Immature natural killer cell (primary cell): ENCODE data around the gene CAPZA1. TPM values are rescaled to one million over a fixed set of nuclear protein-coding genes. Genes with fewer than 3 reads are reported as not detected.
A peak's percentile ranks its signal among the peaks of the same experiment; 100 is the strongest.
"Not testable (repeated sequence)": the region's sequence is repeated elsewhere in the genome, so short reads cannot be mapped to it uniquely, and the experiment has no call there.

Experiments used
- DNase-seq, 3 donors: peaks; one replicate each; pipeline ENCODE4 v3.0.0; 2022; ENCODE audit warnings: mixed read lengths in 1 of 3
- H3K27ac Mint-ChIP-seq, 6 donors: one replicate each; pipeline ENCODE4 v1.8.0; 2020; ENCODE audit warnings: mixed read lengths in 6 of 6, mild to moderate bottlenecking in 5 of 6, inconsistent platforms in 4 of 6, moderate library complexity in 3 of 6
- H3K27me3 Mint-ChIP-seq, 3 donors: one replicate each; pipeline ENCODE4 v1.8.0; 2020 to 2021; ENCODE audit warnings: low read depth in 3 of 3, mild to moderate bottlenecking in 3 of 3, mixed read lengths in 3 of 3, moderate library complexity in 3 of 3, inconsistent platforms in 1 of 3
- H3K36me3 Mint-ChIP-seq, 3 donors: one replicate each; pipeline ENCODE4 v1.8.0; 2020; ENCODE audit warnings: mixed read lengths in 3 of 3, inconsistent platforms in 2 of 3, mild to moderate bottlenecking in 2 of 3
- H3K4me1 Mint-ChIP-seq, 2 donors: one replicate each; pipeline ENCODE4 v1.8.0; 2020; ENCODE audit warnings: inconsistent platforms in 2 of 2, mild to moderate bottlenecking in 2 of 2, mixed read lengths in 2 of 2, moderate library complexity in 1 of 2
- H3K4me3 Mint-ChIP-seq, 5 donors: one replicate each; pipeline ENCODE4 v1.8.0; 2020; ENCODE audit warnings: mild to moderate bottlenecking in 5 of 5, mixed read lengths in 5 of 5, inconsistent platforms in 3 of 5, moderate library complexity in 3 of 5
- H3K9me3 Mint-ChIP-seq, 6 donors: one replicate each; pipeline ENCODE4 v1.8.0; 2020; ENCODE audit warnings: mild to moderate bottlenecking in 6 of 6, mixed read lengths in 6 of 6, inconsistent platforms in 4 of 6, moderate library complexity in 3 of 6
- polyA plus RNA-seq, 3 donors: library from polyadenylated mRNA; unstranded; fragments of 300-500 nt; fragmentation: Illumina TruSeq; gene quantifications; one replicate each; pipeline ENCODE4 v1.2.3, GENCODE V29; 2021

The CAPZA1 gene
- polyA plus RNA-seq, 3 donors from 2014 or later: 199 to 264 (median 207) TPM

- H3K4me3 Mint-ChIP-seq: peak overlapping the region in 4 of 5 donors; percentile 22 to 48 (median 36)
- peaks cover 61 to 73% of the 10 kb centered on the region in 2 donors for H3K4me1 Mint-ChIP-seq
- no peak for DNase-seq
- H3K36me3 Mint-ChIP-seq: no peaks in the 10 kb centered on the region
- H3K9me3 Mint-ChIP-seq: no peaks in the 10 kb centered on the region
- H3K27me3 Mint-ChIP-seq: no peaks in the 10 kb centered on the region
- H3K27ac Mint-ChIP-seq: peak overlapping the region; percentile 38 to 86 (median 80)
Observed at GRCh38 chr1:112636597-112637253, 17.1 kb downstream of the CAPZA1 start.

- Mint-ChIP-seq H3K4me3 (peak overlapping the region in 3 of 5 donors; percentile 22 to 29 (median 27)), H3K9me3 (no peaks in the 10 kb centered on the region), H3K36me3 (no peaks in the 10 kb centered on the region), H3K4me1 (peaks cover 61 to 73% of the 10 kb centered on the region in 2 donors), H3K27me3 (no peaks in the 10 kb centered on the region), H3K27ac (peak overlapping the region; percentile 38 to 86 (median 82))
- no peak for DNase-seq
Observed at GRCh38 chr1:112637254-112638109, 17.9 kb downstream of the CAPZA1 start.

GRCh38 chr1:112638110-112638428 is 18.4 kb downstream of the CAPZA1 start:
- H3K9me3 Mint-ChIP-seq: no peaks in the 10 kb centered on the region
- peak overlapping the region in 1 of 5 donors; percentile 27 for H3K4me3 Mint-ChIP-seq
- H3K4me1 Mint-ChIP-seq: peaks cover 56 to 73% of the 10 kb centered on the region in 2 donors
- no peaks in the 10 kb centered on the region for H3K27me3 Mint-ChIP-seq
- DNase-seq: no peak
- no peaks in the 10 kb centered on the region for H3K36me3 Mint-ChIP-seq
- peak overlapping the region; percentile 34 to 82 (median 58) for H3K27ac Mint-ChIP-seq

GRCh38 chr1:112640437-112640836 is 20.8 kb downstream of the CAPZA1 start:
- DNase-seq, H3K9me3 Mint-ChIP-seq, H3K27me3 Mint-ChIP-seq, H3K36me3 Mint-ChIP-seq, H3K4me3 Mint-ChIP-seq: not testable (repeated sequence)
- peaks cover 51 to 69% of the 10 kb centered on the region in 2 donors for H3K4me1 Mint-ChIP-seq
- peak overlapping the region in 2 of 6 donors; percentile 19 to 66 for H3K27ac Mint-ChIP-seq

- peak overlapping the region in 5 of 6 donors; percentile 3 to 55 (median 36) for H3K27ac Mint-ChIP-seq
- H3K4me3 Mint-ChIP-seq: no peak overlapping the region
- H3K27me3 Mint-ChIP-seq: peaks cover 0 to 3% (median 0%) of the 10 kb centered on the region in 3 donors
- peaks cover 38 to 65% of the 10 kb centered on the region in 2 donors for H3K4me1 Mint-ChIP-seq
- DNase-seq: no peak
- no peaks in the 10 kb centered on the region for H3K9me3 Mint-ChIP-seq
- H3K36me3 Mint-ChIP-seq: peaks cover 0 to 13% (median 4%) of the 10 kb centered on the region in 3 donors
Observed at GRCh38 chr1:112643080-112643479, 23.4 kb downstream of the CAPZA1 start.

- H3K4me1 Mint-ChIP-seq: peaks cover 38 to 81% of the 10 kb centered on the region in 2 donors
- no peak overlapping the region for H3K4me3 Mint-ChIP-seq
- no peaks in the 10 kb centered on the region for H3K9me3 Mint-ChIP-seq
- no peak for DNase-seq
- H3K27ac Mint-ChIP-seq: peak overlapping the region in 2 of 6 donors; percentile 35 to 65
- peaks cover 10 to 35% (median 13%) of the 10 kb centered on the region in 3 donors for H3K36me3 Mint-ChIP-seq
- H3K27me3 Mint-ChIP-seq: peaks cover 0 to 3% (median 0%) of the 10 kb centered on the region in 3 donors
Observed at GRCh38 chr1:112646225-112646624, 26.6 kb downstream of the CAPZA1 start.

- no peak for DNase-seq
- H3K36me3 Mint-ChIP-seq: peaks cover 19 to 33% (median 20%) of the 10 kb centered on the region in 3 donors
- H3K4me1 Mint-ChIP-seq: peaks cover 7 to 51% of the 10 kb centered on the region in 2 donors
- peak overlapping the region; percentile 1 to 19 (median 2) for H3K27ac Mint-ChIP-seq
- H3K27me3 Mint-ChIP-seq: peaks cover 0 to 2% (median 0%) of the 10 kb centered on the region in 3 donors
- H3K9me3 Mint-ChIP-seq: no peaks in the 10 kb centered on the region
- no peak overlapping the region for H3K4me3 Mint-ChIP-seq
Observed at GRCh38 chr1:112651205-112651604, 31.6 kb downstream of the CAPZA1 start.

GRCh38 chr1:112665857-112666256 is 46.2 kb downstream of the CAPZA1 start:
- Mint-ChIP-seq H3K4me3 (no peak overlapping the region), H3K27me3 (peaks cover 0 to 2% (median 2%) of the 10 kb centered on the region in 3 donors), H3K4me1 (peaks cover 17 to 22% of the 10 kb centered on the region in 2 donors), H3K36me3 (peaks cover 20 to 42% (median 35%) of the 10 kb centered on the region in 3 donors), H3K27ac (peak overlapping the region in 4 of 6 donors; percentile 8 to 36 (median 18)), H3K9me3 (no peaks in the 10 kb centered on the region)
- DNase-seq: no peak

- Mint-ChIP-seq H3K4me1 (peaks cover 16 to 22% of the 10 kb centered on the region in 2 donors), H3K27ac (peak overlapping the region; percentile 37 to 95 (median 76)), H3K27me3 (peaks cover 0 to 2% (median 0%) of the 10 kb centered on the region in 3 donors), H3K36me3 (peaks cover 13 to 41% (median 36%) of the 10 kb centered on the region in 3 donors), H3K4me3 (no peak overlapping the region), H3K9me3 (no peaks in the 10 kb centered on the region)
- no peak for DNase-seq
Observed at GRCh38 chr1:112666946-112667345, 47.3 kb downstream of the CAPZA1 start.

- Mint-ChIP-seq H3K27ac (peak overlapping the region; percentile 2 to 92 (median 53)), H3K4me3 (no peak overlapping the region), H3K9me3 (no peaks in the 10 kb centered on the region)
Observed at GRCh38 chr1:112672009-112672408, 52.4 kb downstream of the CAPZA1 start.

GRCh38 chr1:112672842-112673241 is 53.2 kb downstream of the CAPZA1 start:
- H3K36me3 Mint-ChIP-seq: peaks cover 3 to 20% (median 19%) of the 10 kb centered on the region in 3 donors
- peaks cover 0 to 7% (median 5%) of the 10 kb centered on the region in 3 donors for H3K27me3 Mint-ChIP-seq
- peak overlapping the region; percentile 4 to 99 (median 63) for H3K4me3 Mint-ChIP-seq
- peaks cover 44 to 63% of the 10 kb centered on the region in 2 donors for H3K4me1 Mint-ChIP-seq
- DNase-seq: no peak
- H3K27ac Mint-ChIP-seq: peak overlapping the region; percentile 53 to 96 (median 87)
- no peaks in the 10 kb centered on the region for H3K9me3 Mint-ChIP-seq

More at GRCh38 chr1:112672009-112672408, 52.4 kb downstream of the CAPZA1 start:
- no peak for DNase-seq
- Mint-ChIP-seq H3K36me3 (peaks cover 3 to 24% (median 22%) of the 10 kb centered on the region in 3 donors), H3K4me1 (peaks cover 41 to 57% of the 10 kb centered on the region in 2 donors), H3K27me3 (peaks cover 0 to 7% (median 5%) of the 10 kb centered on the region in 3 donors)

GRCh38 chr1:112673592-112674439 is 54.2 kb downstream of the CAPZA1 start:
- H3K4me1 Mint-ChIP-seq: peaks cover 45 to 63% of the 10 kb centered on the region in 2 donors
- no peaks in the 10 kb centered on the region for H3K9me3 Mint-ChIP-seq
- peak overlapping the region; percentile 89 to 97 (median 95) for H3K27ac Mint-ChIP-seq
- peak in 1 of 3 donors; percentile 3 for DNase-seq
- H3K4me3 Mint-ChIP-seq: peak overlapping the region; percentile 96 to 99 (median 98)
- peaks cover 0 to 19% (median 17%) of the 10 kb centered on the region in 3 donors for H3K36me3 Mint-ChIP-seq
- peaks cover 0 to 7% (median 5%) of the 10 kb centered on the region in 3 donors for H3K27me3 Mint-ChIP-seq

GRCh38 chr1:112674440-112674985 is 54.9 kb downstream of the CAPZA1 start, which contains the start of gene MOV10:
Gene MOV10, plus strand, starts transcription at chr1:112674659. Its CDS starts 254 bp downstream, at chr1:112674913.
- Mint-ChIP-seq H3K4me1 (peaks cover 38 to 63% of the 10 kb centered on the region in 2 donors), H3K9me3 (no peaks in the 10 kb centered on the region)
- peak; percentile 75 to 77 (median 76) for DNase-seq

More at GRCh38 chr1:112674440-112674985, 54.9 kb downstream of the CAPZA1 start, which contains the start of gene MOV10:
- Mint-ChIP-seq H3K27me3 (peaks cover 0 to 7% (median 5%) of the 10 kb centered on the region in 3 donors), H3K4me3 (peak within 1 kb of the TSS; percentile 96 to 99 (median 98)), H3K36me3 (peaks cover 0 to 18% (median 17%) of the 10 kb centered on the region in 3 donors), H3K27ac (peak within 1 kb of the TSS; percentile 89 to 97 (median 95))
